GM12891 (cell line): Measurements from ENCODE around the gene GAP43.

Experiments
- DNase-seq: peaks from one replicate; pipeline ENCODE4 v3.0.0; 2011; ENCODE audit warnings: low spot score; ENCODE audit not compliant: insufficient read length
- FAIRE-seq: peaks from 2 replicates; lab custom pipeline; 2011; peaks lifted over from hg19 to GRCh38; lab: Jason Lieb, UNC
- PAX5 ChIP-seq: IDR thresholded peaks from 2 replicates; pipeline ENCODE4 v1.6.1; 2011; ENCODE audit warnings: low read length, moderate library complexity, mild to moderate bottlenecking; ENCODE audit not compliant: insufficient read depth, severe bottlenecking
- POLR2A ChIP-seq: IDR thresholded peaks from 2 replicates; pipeline ENCODE4 v1.6.1; 2011; ENCODE audit warnings: low read depth, low read length, control low read depth
- POLR2AphosphoS5 ChIP-seq: IDR thresholded peaks from 2 replicates; pipeline ENCODE4 v1.6.1; 2011; ENCODE audit warnings: low read depth, low read length, control low read depth
- POU2F2 ChIP-seq: IDR thresholded peaks from 2 replicates; pipeline ENCODE4 v1.6.1; 2011; ENCODE audit warnings: low read depth, mild to moderate bottlenecking, control low read depth, low read length, moderate library complexity
- SPI1 ChIP-seq: IDR thresholded peaks from 2 replicates; pipeline ENCODE4 v1.6.1; 2011; ENCODE audit warnings: low read depth, low read length, control low read depth
- TAF1 ChIP-seq: IDR thresholded peaks from 2 replicates; pipeline ENCODE4 v1.6.1; 2011; ENCODE audit warnings: low read depth, low read length, control low read depth

GAP43 gene

DNA sequence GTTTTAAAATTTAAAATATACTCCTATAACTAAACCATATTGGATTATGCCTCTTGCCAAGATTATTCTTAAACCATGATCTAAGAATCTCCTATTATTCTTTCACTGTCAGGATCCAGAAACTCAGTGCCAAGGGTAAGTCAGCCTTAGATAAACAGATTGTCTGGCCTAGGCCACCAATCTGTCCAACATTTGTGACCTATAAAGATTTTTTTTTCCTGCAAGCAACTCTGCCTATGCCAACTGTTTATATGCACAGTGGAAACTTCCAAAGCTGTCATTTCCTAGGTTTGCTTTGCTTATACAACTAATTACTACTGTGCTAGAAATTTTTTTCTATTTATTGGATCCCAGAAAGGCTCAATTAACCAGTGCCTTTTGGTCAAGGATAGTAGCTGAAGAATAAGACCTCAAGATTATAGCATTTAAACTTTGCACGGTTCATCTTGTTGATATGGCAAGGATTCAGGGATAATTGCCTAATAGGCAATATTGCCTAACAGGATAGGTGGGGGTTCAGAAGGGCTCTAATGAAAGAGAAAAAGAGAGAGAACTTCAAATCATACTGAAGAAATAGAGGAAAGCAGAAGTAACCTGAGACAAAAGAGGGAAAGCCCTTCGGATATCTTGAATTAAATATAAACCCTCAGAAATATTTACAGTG lies 22.8 kb downstream of the GAP43 start:
- DNase-seq (no peak), FAIRE-seq (no peak)
- TF ChIP-seq POLR2A (no peak), POLR2AphosphoS5 (no peak)

GRCh38 chr3:115648559-115648958 lies 25.2 kb downstream of the GAP43 start:
- no peak for DNase-seq
- no peak for FAIRE-seq
- TF ChIP-seq TAF1 = no peak
- no peak for TF ChIP-seq POU2F2
- TF ChIP-seq SPI1 = no peak
- TF ChIP-seq POLR2A = no peak
- TF ChIP-seq PAX5 = no peak
- TF ChIP-seq POLR2AphosphoS5 = no peak

DNA sequence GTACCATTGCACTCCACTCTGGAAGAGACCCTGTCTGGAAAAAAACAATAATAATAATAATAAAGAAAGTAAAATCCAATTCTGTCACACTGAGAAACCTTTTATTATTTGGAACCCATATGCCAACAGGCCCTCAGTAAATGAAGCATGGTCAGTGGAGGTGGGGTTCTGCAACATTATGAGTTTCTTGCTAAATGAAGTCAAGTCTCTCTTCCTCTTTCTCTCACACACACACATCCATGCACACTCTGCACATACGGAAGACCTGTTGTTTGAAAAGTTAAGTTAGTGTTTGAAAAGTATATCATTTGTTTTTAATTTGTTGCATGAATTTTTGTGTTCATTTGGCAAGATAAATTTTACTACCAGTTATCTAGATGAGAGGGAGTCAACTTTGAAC lies 27.8 kb downstream of the GAP43 start:
- TF ChIP-seq POU2F2 = no peak
- TF ChIP-seq TAF1 = no peak
- peak; percentile 93 for TF ChIP-seq SPI1
- no peak for TF ChIP-seq POLR2AphosphoS5
- FAIRE-seq (peak; percentile 16), DNase-seq (no peak)

DNA sequence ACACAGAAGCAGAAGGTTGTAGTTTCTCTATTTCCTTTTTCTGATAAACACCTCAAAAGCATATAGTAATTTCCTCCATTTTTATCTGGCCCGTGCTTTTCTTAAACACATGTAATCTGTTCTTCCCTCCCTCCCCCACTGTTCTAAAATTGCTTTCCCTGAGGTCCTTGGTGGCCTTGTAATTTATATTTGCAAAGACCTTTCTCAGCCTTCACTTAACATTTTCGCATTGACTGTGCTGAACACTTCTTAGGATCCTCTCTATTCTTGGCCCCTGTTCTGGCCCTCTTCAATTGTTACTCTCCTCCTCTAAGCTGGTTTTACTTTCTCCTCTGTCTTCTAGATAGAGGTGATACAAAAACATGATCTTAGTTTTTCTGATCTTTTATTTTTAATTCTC lies 28.3 kb downstream of the GAP43 start:
- DNase-seq (no peak), FAIRE-seq (peak; percentile 33)
- TF ChIP-seq SPI1 = no peak
- TF ChIP-seq POLR2A = no peak
- no peak for TF ChIP-seq TAF1
- TF ChIP-seq POU2F2 = no peak
- TF ChIP-seq PAX5 = no peak
- TF ChIP-seq POLR2AphosphoS5 = no peak

GRCh38 chr3:115652738-115653137 lies 29.4 kb downstream of the GAP43 start:
- no peak for TF ChIP-seq SPI1
- TF ChIP-seq PAX5 = no peak

DNA sequence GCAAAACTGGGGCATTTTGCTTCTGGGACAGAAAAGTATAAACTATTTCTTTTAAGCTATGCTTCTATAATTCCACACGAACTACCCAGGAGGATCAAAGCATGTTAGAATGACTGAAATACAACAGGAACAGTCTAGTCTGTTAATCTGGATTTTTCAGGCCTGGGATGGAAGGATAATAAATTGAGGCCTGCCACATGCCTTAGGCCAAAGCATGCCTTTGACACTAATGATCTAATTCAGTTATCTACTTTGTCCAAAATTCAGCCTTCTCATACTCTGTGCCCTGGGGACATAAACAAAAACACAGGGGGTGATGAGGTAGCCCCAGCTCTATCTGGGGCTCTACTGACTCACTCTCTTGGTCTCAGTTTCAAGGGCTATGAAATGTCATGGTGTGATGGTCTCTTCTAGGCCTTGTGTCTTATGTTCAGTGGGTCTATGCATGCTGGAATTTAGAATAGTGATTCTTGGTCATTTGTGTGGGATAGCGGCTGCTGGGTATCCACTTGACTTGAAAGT lies 32.5 kb downstream of the GAP43 start:
- DNase-seq = no peak
- FAIRE-seq = no peak
- TF ChIP-seq SPI1 (no peak), PAX5 (no peak), POLR2A (no peak), TAF1 (no peak), POU2F2 (no peak), POLR2AphosphoS5 (no peak)

More at GRCh38 chr3:115652738-115653137, 29.4 kb downstream of the GAP43 start:
- DNase-seq (no peak), FAIRE-seq (peak; percentile 66)

- no peak for DNase-seq
- TF ChIP-seq SPI1 (0 out of 2 replicates have a peak, but pooled peaks have one; percentile 4), POLR2A (no peak)
- FAIRE-seq = no peak
Measured at GRCh38 chr3:115657168-115657567, 33.9 kb downstream of the GAP43 start.

DNA sequence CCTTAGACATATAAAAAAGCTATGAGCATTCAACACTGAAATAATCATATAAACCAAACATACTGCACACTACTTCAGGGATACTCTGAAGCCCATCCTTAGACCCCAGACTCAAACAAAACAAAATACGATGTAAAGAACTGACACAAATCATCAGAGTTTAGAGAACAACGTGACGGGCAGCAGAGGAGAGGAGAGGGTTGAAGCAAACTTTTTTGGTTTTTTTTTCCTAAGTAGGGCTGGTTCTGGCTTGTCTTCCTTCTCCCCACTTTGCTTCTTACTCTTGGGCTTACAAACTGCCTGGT lies 34.7 kb downstream of the GAP43 start:
- FAIRE-seq (no peak), DNase-seq (no peak)
- TF ChIP-seq POLR2A = no peak
- no peak for TF ChIP-seq POLR2AphosphoS5
- no peak for TF ChIP-seq POU2F2
- TF ChIP-seq PAX5 = no peak
- no peak for TF ChIP-seq SPI1
- no peak for TF ChIP-seq TAF1

DNA sequence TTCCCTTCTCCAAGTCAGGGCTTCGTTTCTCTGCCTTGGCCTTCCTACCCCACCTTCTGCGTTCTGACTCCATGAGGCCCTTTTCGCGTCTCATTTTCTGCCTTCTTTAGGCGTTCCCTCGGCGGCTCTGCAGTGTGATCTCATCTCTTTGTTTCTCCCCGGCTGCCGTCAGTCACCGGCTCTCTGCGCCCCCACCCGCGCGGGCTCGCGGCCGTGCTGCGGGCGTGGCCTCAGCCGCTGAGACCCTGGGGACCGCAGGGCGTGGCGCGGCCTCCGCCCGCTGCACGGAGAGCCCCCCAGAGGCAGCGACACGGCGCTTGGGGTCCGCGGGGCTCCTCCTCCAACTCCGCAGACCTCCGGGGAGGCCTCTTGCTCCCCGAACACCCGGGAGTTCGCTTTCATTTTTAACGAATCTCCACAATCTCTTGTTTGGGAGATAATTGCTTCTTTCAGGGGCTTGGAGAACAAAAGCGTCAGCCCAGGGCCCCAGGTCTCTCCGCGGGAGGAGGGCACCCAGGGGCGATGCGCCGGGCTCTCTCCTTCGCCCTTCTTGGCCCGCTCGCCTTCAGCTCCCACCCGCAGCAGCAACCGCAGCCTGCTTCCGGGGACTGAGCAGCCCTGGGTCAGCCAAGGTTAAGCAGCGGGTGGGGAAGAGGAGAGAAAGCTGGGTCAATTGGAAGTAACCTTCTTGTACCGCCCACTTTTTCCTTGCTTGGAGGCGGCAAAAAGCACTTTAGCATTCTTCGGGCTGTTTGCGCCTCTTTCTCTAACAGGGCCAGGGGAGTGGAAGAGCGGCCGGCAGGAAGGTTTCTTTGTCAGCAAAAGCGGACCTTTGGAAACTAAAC lies 35.2 kb downstream of the GAP43 start:
- DNase-seq (peak; percentile 49), FAIRE-seq (peak; percentile 85)
- TF ChIP-seq TAF1 (no peak), POLR2AphosphoS5 (no peak), POLR2A (no peak), POU2F2 (no peak), SPI1 (no peak), PAX5 (no peak)

DNA sequence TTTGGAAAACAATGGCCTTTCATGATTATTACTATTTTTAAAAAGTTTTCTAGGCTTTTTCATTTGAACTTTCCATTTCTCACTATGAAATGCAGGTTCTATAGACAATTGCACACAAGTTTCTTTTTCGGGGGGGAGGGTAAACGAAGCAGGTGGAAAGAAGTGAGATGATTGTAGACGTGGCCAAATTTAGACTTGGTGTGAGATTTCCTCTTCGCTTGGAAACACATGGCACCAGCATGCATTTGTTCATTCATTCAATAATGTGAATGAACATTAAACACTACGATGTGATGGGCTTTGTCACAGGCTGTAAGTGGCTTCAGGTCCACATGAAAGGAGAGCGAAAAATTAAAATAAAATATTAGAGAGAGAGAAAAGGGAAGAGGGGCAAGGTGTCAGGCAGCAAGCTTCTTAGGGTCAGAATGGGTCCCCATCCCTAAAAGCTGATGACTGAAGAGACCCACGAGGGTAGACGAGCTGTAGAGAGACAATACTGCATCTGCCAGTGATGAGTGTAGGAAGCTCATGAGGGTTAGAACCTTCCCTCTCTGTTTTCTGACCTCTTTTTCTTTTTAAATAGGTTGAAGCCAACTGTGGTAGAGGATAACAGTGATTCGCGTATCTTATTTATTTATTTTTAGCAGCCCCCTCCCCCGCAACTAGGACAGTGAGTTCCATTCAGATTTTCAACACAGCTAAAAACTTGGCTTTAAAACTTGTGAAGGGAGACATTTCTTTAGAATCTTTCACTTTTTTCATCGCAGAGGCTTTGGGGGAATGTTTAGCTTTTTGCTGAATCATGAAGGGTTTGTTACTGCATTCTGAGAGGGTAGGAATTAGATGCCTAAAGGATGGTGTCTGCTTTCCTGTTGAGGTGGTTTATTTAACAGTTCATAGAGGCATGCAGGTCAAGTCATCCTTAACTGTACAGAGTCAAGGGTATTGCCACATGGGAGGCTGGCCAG lies 36.2 kb downstream of the GAP43 start:
- DNase-seq (no peak), FAIRE-seq (no peak)
- TF ChIP-seq POU2F2 = no peak
- no peak for TF ChIP-seq POLR2A
- TF ChIP-seq TAF1 = no peak
- no peak for TF ChIP-seq PAX5
- no peak for TF ChIP-seq SPI1
- TF ChIP-seq POLR2AphosphoS5 = no peak
